ENCODE data around the gene APOL6.
A peak's percentile ranks its signal among the peaks of the same experiment; 100 is the strongest.

APOL6 gene

GRCh38 chr22:35648066-35649025, at the start of gene APOL6:
TSS of gene APOL6 (plus strand) at chr22:35648446. CDS start at chr22:35656426, 7,980 bp downstream.
- ATAC-seq = peak; percentile 82 to 85

- no peak for ATAC-seq
Measured at GRCh38 chr22:35599364-35599763, 48.9 kb upstream of the APOL6 start.

- no peak for ATAC-seq
Measured at GRCh38 chr22:35600476-35600875, 47.8 kb upstream of the APOL6 start.

GRCh38 chr22:35601013-35601580, 47.1 kb upstream of the APOL6 start:
- no peak for ATAC-seq

- ATAC-seq = no peak
Measured at GRCh38 chr22:35601743-35602615, 46.3 kb upstream of the APOL6 start.

- peak; percentile 41 to 56 for ATAC-seq
Measured at GRCh38 chr22:35604621-35605368, 43.5 kb upstream of the APOL6 start.

GRCh38 chr22:35605369-35605680, 42.9 kb upstream of the APOL6 start:
- ATAC-seq = no peak

- no peak for ATAC-seq
Measured at GRCh38 chr22:35605851-35606481, 42.3 kb upstream of the APOL6 start.

GRCh38 chr22:35606916-35607315, 41.3 kb upstream of the APOL6 start:
- ATAC-seq = no peak

GRCh38 chr22:35608088-35608487, 40.2 kb upstream of the APOL6 start:
- ATAC-seq = no peak

GRCh38 chr22:35609261-35609660, 39.0 kb upstream of the APOL6 start:
- no peak for ATAC-seq

- no peak for ATAC-seq
Measured at GRCh38 chr22:35609761-35610160, 38.5 kb upstream of the APOL6 start.

GRCh38 chr22:35610741-35611140, 37.5 kb upstream of the APOL6 start:
- no peak for ATAC-seq

- ATAC-seq = no peak
Measured at GRCh38 chr22:35611200-35611890, 36.9 kb upstream of the APOL6 start.

GRCh38 chr22:35611891-35612576, 36.2 kb upstream of the APOL6 start:
- ATAC-seq = no peak

- no peak for ATAC-seq
Measured at GRCh38 chr22:35612903-35613302, 35.3 kb upstream of the APOL6 start.

- no peak for ATAC-seq
Measured at GRCh38 chr22:35614404-35614803, 33.8 kb upstream of the APOL6 start.

- ATAC-seq = no peak
Measured at GRCh38 chr22:35615156-35615555, 33.1 kb upstream of the APOL6 start.

GRCh38 chr22:35616043-35616442, 32.2 kb upstream of the APOL6 start:
- ATAC-seq = no peak

GRCh38 chr22:35617137-35617755, 31.0 kb upstream of the APOL6 start, which contains the start of gene MB:
TSS of gene MB (minus strand) at chr22:35617329. CDS start at chr22:35617257, 72 bp downstream.
- no peak for ATAC-seq
